GM19240 (cell line): Measurements from ENCODE around the gene CCDC146.
"Not testable (repeated sequence)": the region's sequence is repeated elsewhere in the genome, so short reads cannot be mapped to it uniquely, and the experiment has no call there.

Experiments used
- DNase-seq: peaks from one replicate; pipeline ENCODE4 v3.0.0; 2011; ENCODE audit warnings: low spot score; ENCODE audit not compliant: insufficient read length

The CCDC146 gene

DNA sequence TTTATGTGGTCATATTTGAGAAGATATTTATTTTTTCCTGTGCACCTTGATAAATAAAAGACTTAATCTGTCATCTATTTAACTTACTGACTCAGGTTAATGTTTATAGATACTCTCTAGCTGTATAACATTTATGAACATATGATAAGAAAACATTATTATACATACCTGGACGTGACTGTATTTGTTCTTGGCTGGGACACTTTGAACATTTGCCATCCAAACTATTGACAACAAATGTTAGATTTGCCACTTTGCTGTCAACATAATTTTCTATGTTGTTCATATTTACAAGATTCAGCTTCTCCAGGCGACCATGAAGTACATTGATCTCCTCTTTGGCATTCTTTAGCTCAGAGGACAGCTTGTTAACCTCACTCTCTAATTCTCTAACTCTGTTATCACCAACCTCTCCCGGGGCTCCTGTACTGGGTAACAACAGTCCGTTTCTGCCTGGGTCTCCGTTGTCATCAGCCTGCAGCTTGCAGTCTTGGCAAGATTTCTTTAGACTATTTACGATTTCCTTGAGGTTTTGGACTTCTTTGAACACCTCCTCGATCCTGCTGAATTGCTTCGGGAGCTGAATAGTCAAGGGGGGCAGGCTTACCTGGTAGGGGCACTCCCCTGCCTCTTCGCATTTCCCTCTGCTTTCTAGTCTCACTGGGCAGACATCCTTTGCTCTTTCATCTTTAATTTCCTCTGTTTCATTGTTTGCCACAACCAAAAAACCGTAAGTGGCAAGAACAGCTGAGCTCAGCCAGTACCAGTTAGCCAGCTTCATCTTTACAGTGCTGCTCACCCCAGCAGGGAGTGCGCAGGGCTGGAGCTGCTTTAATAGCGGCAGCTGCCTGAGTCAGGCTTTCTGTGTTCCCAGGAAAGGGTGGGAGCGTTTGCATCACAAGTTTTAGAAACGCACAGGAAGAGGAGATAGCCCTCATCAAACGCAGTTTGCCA is 76.9 kb downstream of the CCDC146 start, which contains the start of gene FGL2:
Gene FGL2 (minus strand): TSS at position 807 of the 954 bp plus-strand sequence. CDS start 26 bp downstream, at position 781.
- no peak for DNase-seq

DNA sequence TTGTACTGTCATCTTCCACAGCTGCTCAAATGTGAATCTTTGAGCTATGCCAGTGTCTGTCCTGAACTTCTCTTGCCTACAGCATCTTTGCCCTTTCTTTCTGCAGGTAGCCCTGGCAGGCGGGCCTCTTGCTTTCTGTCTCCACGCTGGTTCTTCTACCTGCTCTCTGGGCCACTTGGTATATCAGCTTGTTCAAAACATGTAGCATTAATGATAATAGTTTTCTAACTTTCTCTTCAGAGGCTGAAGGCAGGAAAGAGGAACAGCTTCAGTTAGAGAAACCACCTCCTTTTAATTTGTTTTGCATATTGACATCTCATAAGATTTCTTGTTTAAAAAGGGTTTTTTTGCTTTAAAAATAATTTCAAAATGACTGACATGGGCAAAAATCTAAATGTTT is 78.1 kb downstream of the CCDC146 start:
- DNase-seq: no peak

DNA sequence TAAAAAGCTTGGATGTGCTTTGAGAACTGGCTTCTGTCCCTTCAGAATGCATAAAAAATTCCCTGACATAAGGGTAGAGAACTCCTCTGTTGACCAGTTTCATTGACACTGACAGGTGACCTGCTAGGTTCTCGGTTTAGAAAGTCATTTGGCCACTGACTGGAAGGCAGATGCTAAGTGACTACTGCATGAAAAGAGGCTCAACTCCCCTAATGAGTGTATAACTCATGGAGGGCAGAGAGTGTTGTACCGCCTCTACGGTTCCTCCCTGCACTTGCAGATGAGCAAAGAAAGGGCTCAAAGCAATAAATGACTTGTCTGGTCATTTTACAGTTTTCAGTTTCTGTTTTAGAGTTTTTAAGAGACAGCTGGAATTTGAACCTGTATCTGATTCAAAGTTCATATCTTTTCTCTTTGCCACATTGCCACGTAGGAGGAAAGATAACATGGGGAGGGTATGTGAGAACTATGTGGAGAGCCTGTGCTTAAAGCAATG is 80.1 kb downstream of the CCDC146 start:
- DNase-seq: peak; percentile 50

DNA sequence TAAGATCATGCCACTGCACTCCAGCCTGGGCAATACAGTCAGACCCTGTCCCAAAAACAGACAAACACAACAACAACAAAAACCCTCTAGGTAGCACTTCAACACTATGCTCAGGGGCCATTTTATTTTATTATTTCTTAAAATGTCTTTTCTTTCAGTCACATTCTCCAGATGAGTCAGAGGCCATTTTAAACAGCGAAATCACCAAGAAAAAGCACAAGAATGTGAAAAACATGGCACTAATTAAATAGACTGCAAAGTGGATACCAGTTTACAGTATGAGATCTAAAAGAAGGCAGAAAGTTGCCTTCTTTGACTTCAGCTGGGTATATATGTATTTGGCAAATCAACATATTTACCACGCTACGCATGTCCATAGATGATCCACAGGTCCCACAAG is 83.3 kb downstream of the CCDC146 start:
- no peak for DNase-seq

DNA sequence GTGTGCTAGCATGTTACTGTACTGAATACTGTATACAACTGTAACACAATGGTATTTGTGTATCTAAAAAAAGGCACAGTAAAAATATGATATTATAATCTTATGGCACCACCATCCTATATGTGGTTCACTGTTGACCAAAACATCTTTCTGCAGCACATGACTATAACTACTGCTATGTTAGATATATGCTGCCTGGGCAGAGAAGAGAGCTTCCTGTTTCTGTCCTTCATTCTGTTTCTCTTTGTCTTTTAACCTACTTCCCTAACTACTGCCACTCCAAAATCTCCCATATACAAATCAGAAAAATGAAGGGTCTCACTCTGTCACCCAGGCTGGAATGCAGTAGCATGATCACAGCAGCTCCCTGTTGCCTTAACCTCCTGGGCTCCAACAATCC is 86.0 kb downstream of the CCDC146 start:
- no peak for DNase-seq

DNA sequence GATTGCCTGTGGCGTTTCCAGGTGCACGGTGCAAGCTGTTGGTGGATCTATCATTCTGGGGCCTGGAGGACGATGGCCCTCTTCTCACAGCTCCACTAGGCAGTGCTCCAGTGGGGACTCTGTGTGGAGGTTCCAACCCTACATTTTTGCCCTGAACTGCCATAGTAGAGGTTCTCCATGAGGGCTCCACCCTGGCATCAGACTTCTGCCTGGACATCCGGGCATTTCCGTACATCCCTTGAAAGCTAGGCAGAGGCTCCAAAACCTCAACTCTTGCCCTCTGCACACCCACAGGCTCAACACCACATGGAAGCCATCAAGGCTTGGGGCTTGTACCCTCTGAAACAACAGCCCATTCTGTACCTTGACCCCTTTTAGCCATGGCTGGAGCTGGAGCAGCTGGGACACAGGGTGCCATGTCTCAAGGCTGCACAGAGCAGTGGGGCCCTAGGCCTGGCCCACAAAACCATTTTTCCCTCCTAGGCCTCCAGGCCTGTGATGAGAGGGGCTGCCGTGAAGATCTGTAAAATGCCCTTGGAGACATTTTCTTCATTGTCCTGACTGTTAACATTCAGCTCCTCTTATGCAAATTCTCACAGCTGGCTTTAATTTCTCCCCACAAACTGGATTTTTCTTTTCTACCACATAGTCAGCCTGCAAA is 87.2 kb downstream of the CCDC146 start:
- no peak for DNase-seq

DNA sequence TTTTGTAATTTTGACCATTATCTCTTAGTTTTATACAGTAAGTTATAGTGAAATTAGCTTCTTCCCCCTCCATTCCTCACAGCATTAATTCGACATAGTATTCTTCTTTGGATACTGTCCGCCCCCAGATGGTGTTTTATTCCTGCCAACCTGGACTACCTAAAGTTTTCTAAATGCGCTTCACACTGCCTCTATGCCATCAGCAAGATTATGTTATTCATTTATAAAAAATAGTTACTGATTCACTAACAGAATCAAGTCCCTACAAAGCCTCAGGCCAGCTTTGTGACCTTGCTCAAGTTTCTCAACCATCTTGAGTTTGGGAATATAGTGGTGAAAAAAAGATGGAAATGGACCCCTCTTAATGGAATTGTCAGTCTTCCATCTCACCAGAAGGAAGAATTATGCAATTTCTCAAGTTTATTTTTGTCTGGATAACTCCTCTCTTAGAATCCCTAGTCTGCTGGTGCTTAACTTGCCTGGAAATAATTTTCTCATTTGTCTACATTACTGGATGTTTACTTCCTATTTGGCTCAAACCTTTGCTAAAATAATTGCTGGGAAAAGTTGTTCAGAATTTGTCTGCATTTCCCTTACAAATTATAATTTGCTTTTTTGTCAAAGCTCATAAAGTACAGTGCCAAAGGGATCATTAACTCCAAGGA is 93.9 kb downstream of the CCDC146 start:
- no peak for DNase-seq

DNA sequence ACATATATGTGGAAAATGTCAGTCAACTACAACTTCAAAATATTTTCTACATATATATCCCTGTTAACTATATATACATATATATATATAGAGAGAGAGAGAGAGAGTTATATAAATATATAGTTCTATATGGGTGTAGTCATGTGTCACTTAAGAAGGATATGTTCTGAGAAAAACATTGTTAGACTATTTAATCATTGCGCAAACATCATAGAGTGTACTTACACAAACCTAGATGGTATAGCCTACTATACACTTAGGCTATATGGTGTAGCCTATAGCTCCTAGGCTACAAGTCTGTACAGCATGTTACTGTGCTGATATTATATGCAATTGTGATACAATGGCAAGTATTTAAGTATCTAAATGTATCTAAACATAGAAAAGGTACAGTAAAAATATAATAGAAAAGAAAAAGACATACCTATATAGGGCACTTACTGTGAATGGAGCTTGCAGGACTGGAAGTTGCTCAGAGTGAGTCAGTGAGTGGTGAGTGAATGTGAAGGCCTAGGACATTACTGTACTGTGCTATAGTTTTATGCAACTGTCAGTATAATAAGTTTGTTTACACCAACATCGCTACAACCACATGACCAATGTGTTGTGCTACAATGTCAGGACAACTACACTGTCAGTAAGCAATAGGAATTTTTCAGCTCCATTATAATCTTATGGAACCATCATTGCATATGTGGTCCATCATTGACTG is 95.2 kb downstream of the CCDC146 start:
- no peak for DNase-seq

DNA sequence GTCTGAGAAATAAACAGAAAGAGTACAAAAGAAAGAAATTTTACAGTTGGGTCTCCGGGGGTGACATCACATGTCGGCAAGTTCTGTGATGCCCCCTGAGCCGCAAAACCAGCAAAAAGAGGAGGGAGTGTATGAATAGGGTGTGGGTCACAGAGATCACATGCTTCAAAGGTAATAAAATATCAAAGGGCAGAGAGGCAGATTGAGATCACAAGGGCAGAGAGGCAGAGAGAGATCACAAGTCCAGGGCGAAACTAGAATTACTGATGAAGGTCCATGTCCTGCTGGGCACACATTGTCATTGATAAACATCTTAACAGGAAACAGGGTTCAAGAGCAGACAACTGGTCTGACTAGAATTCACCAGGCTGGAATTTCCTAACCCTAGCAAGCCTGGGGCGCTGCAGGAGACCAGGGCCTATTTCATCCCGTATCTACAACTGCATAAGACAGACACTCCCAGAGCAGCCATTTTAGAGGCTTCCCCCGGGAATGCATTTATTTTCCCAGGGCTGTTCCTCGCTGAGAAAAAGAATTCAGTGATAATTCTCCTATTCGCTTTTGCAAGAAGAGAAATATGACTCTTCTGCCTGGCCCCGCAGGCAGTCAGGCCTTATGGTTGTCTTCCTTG is 97.4 kb downstream of the CCDC146 start:
- DNase-seq: not testable (repeated sequence)

DNA sequence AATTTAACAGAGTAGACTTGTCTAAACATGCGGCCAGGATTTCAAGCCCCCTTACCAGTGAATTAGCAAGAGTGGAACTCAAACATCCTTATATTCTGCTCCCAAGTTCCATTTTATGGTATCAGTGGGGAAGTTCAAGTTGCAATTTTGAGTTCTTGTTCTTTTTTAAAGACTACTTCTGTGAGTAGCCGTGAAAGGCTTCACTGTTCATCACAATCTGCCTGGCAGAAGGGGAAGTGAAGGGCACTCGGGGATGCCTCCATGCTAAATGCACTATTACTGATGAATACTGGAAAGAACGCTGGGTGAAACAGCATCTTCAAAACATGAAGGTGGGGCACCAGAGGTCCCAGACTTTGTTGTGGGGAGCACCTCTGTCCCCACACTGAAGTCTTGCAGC is 99.7 kb downstream of the CCDC146 start:
- DNase-seq: no peak

DNA sequence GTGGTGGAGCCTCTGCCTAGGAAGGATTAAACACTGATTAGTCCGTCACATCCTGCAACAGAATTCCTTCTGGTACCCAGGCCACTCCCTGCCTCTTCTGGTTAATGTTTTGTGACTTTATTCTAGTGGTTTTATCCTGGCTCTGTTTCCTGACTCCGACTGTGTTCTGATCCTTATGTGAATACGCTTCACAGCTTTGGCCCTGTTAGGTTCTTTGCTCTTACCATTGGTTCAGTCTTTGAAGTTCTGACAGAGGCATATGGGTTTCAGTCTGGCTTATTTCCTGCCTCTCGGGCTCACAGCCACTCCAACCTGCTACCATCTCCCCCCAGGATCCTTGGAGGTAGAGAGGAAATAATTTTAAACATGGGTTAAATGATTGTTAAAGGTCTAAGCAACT is 100.4 kb downstream of the CCDC146 start:
- no peak for DNase-seq

DNA sequence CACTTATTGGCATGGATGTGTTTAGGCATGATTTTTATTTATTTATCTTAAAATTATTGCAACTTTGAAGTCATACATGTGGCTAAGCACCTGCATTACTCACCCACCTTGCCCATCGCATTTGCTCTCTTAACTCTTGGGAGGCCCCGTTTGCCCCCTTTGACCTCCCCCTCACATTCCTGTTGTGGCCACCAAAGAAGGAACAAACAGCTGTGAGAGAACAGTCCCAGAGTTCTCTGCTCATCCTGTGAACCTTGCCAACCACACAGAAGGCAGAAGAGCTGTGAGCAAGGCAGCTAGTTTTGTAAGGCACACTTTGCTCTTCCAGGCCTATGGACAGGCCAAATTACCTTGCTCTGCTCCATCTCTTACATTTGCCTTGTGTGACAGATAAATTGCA is 100.8 kb downstream of the CCDC146 start:
- no peak for DNase-seq

DNA sequence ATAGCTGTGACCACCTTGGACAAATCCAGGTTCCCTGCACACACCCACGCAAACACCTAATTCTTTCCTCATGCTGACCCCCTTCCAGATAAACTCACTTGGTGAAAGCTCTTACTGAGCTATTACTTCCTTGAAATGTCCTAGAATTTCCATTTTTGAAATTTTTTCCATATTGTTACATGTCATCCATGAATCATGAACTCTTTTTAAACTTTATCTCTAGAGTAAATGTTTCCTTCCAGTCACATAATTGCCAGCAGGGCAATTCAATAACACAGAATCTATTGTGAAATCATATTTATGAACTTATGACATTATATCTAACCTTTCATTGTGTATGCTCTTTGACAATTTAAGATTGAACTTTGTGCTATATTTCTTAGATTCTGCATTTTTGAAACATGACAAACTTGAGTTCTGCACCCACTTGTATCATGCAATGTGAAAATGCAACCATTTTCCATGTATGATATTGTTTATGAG is 104.0 kb downstream of the CCDC146 start:
- no peak for DNase-seq

DNA sequence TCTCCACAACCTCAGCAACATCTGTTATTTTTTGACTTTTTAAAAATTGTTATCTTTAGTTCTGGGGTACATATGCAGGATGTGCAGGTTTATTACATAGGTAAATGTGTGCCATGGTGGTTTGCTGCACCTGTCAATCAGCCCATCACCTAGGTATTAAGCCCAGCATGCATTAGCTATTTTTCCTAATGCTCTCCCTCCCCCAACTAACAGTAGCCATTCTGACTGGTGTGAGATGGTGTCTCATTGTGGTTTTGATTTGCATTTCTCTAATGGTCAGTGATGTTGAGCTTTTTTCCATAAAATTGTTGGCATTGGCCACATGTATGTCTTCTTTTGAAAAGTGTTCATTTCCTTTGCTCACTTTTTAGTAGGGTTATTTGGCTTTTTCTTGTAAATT is 106.4 kb downstream of the CCDC146 start:
- DNase-seq: not testable (repeated sequence)

DNA sequence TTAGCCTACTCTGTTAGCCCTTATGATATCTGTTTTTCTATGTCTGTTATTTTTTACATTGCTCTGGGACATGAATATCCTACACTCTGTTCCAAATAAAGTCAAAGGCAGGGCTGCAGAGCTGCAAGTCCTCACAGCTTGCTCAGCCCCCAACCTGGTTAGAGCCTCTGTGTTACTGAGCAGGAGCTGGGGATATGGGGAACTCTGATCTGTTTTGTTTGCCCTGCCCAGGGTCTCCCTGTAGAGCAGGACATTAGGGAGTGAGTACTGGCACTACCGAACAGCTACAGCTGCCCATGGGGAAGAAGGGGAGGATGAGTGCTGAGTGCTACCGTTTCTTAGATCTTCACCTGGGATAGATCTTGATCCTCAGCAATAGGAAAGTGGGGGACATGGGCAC is 110.1 kb downstream of the CCDC146 start:
- DNase-seq: no peak

DNA sequence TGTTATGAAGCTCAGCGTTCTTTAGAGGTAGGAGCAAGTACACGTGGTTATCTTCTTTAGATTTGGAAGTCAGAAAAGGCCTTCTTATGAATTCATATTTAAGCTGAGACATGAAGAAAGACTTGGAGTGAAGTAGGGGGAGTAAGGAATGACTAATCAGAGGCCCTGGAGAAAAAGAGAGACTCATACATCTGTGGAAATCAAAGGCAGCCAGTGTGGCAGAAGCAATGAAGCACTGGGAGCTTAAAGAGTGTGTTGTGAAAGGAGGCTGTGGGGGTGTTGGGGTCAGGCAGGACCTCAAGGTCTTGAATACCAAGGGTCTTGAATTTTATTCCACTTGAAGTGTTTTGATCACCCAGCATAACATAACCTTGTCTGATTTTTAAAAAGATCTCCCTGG is 112.9 kb downstream of the CCDC146 start:
- no peak for DNase-seq

DNA sequence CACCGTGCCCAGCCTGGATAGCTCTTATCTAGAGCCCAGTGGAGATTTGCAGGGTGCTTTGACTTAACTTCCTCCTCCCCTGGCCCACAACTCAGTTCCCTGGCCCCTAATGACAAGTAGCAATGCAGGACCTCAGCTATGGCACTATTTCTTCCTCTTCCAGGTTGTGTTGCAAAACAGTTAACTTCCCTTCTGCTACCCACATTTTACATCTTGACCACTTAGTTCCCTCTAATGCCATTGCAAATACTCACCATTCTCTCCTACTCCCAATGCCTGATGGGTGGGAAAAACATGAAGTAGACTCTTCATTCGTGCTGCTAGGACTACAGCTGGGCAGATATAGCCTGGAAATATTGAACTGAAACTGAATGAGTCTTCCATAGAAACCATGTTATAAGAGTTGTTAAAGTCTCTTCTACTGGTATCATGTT is 116.3 kb downstream of the CCDC146 start:
- DNase-seq: no peak

DNA sequence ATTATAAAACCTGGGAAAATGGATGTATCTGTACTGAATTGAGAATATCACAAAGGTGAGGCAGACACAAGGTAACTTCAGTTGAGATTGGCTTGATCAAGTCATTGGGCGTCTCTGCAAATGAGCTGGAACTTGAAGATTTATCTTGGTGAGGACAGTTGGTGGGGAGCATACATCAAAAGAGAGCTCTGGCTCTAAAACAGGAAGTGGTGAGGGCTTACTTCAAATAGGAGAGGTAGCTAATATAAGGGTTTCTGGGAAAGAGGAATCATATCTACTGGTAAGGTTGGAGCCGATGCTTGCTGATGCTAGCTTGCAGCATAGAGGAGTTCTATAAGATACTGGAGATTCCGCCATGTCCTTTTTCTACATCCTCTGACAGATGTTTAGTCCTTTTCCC is 117.1 kb downstream of the CCDC146 start:
- no peak for DNase-seq

DNA sequence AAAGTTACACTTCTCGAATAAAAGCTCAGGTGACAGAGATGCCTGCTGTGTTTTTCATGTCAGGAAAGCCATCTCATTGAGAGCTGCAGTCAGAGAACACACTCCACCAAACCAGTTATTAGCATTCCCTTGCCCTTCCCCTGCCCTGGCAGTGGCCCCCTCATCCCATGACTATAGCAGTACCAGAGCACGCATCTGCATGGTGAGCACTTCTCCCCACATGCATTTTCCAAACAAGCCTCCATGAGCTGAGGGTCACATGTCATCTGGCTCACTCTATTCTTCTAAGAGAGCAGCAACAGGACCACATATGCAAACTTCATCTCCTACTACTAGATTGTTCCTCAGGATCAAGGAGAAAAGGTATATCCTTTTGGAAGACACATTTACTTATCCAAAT is 119.7 kb downstream of the CCDC146 start:
- no peak for DNase-seq

DNA sequence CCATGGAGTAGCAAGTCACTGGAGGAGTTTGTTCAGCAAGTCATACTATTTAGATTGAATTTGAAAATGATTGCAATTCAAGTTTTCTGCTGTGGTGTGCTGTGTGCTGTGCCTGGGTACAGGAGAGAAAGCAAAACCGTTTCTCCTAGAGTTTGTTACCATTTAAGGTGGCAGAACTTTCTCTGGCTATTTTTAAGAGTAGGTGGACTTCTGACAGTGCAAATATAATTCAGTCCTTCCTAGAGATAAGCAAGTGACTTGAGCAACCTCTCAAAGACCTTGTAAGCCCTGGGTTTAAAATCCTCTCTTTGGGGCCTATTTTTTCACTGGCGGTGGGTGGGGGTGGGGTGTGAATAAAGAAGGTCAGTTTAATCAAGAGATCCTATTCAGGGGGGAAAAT is 120.1 kb downstream of the CCDC146 start:
- DNase-seq: no peak
